ENCODE measurements around the gene KDM5A.
"Not testable (repeated sequence)": the region's sequence is repeated elsewhere in the genome, so short reads cannot be mapped to it uniquely, and the experiment has no call there.

Gene KDM5A

GRCh38 chr12:253116-253831, 135.8 kb downstream of the KDM5A start:
- H3K4me3 ChIP-seq: no peak overlapping the region

GRCh38 chr12:252636-253035, 136.5 kb downstream of the KDM5A start:
- no peak overlapping the region for H3K27ac ChIP-seq
- no peak overlapping the region for H3K4me3 ChIP-seq

More at GRCh38 chr12:253116-253831, 135.8 kb downstream of the KDM5A start:
- no peak overlapping the region for H3K27ac ChIP-seq

GRCh38 chr12:247271-247670, 141.8 kb downstream of the KDM5A start:
- no peak overlapping the region for H3K4me3 ChIP-seq

GRCh38 chr12:243381-243780, 145.7 kb downstream of the KDM5A start:
- Histone ChIP-seq H3K27ac (no peak overlapping the region), H3K4me3 (no peak overlapping the region)

More at GRCh38 chr12:247271-247670, 141.8 kb downstream of the KDM5A start:
- no peak overlapping the region for H3K27ac ChIP-seq

GRCh38 chr12:242496-242895, 146.6 kb downstream of the KDM5A start:
- H3K4me3 ChIP-seq: no peak overlapping the region
- no peak overlapping the region for H3K27ac ChIP-seq

- Histone ChIP-seq H3K27ac (no peak overlapping the region), H3K4me3 (no peak overlapping the region)
Observed at GRCh38 chr12:241266-241665, 147.9 kb downstream of the KDM5A start.

- Histone ChIP-seq H3K4me3 (no peak overlapping the region), H3K27ac (no peak overlapping the region)
Observed at GRCh38 chr12:240566-240965, 148.6 kb downstream of the KDM5A start.

GRCh38 chr12:238736-239398, 150.3 kb downstream of the KDM5A start:
- H3K27ac ChIP-seq: no peak overlapping the region

GRCh38 chr12:238116-238515, 151.0 kb downstream of the KDM5A start:
- H3K4me3 ChIP-seq: no peak overlapping the region
- H3K27ac ChIP-seq: no peak overlapping the region

More at GRCh38 chr12:238736-239398, 150.3 kb downstream of the KDM5A start:
- no peak overlapping the region for H3K4me3 ChIP-seq

GRCh38 chr12:237026-237815, 151.9 kb downstream of the KDM5A start:
- Histone ChIP-seq H3K4me3 (no peak overlapping the region), H3K27ac (no peak overlapping the region)

GRCh38 chr12:236445-236844, 152.7 kb downstream of the KDM5A start:
- H3K4me3 ChIP-seq: no peak overlapping the region
- no peak overlapping the region for H3K27ac ChIP-seq

- not testable (repeated sequence) for H3K27ac ChIP-seq, H3K4me3 ChIP-seq
Observed at GRCh38 chr12:235967-236366, 153.2 kb downstream of the KDM5A start.

- no peak overlapping the region for H3K27ac ChIP-seq
- no peak overlapping the region for H3K4me3 ChIP-seq
Observed at GRCh38 chr12:234891-235415, 154.2 kb downstream of the KDM5A start.

- H3K4me3 ChIP-seq: no peak overlapping the region
- no peak overlapping the region for H3K27ac ChIP-seq
Observed at GRCh38 chr12:234019-234418, 155.1 kb downstream of the KDM5A start.

GRCh38 chr12:233615-233968, 155.5 kb downstream of the KDM5A start:
- H3K27ac ChIP-seq: no peak overlapping the region
- H3K4me3 ChIP-seq: no peak overlapping the region

- no peak overlapping the region for H3K27ac ChIP-seq
- H3K4me3 ChIP-seq: no peak overlapping the region
Observed at GRCh38 chr12:232731-233614, 156.1 kb downstream of the KDM5A start.

- H3K27ac ChIP-seq: no peak overlapping the region
- no peak overlapping the region for H3K4me3 ChIP-seq
Observed at GRCh38 chr12:230925-231671, 158.0 kb downstream of the KDM5A start.
